HAP-1 (cell line): Measurements from ENCODE around the gene UBXN10.

Experiments
- DNase-seq, 2 experiments: peaks; one replicate each; pipeline ENCODE4 v3.0.0-alpha.2; 2016 to 2020; ENCODE audit warnings: low spot score in 2 of 2
- H3K27me3 ChIP-seq: fragments of 250-450 bp; sonication (Bioruptor Pico); 2 replicates; pipeline ENCODE4 v1.5.1; 2020; ENCODE audit warnings: low read depth, mild to moderate bottlenecking, moderate library complexity
- H3K36me3 ChIP-seq: fragments of 250-450 bp; sonication (Bioruptor Pico); replicated peaks from 2 replicates; pipeline ENCODE4 v1.5.1; 2020; ENCODE audit warnings: mild to moderate bottlenecking
- H3K4me1 ChIP-seq: fragments of 250-450 bp; sonication (Bioruptor Pico); 2 replicates; pipeline ENCODE4 v1.5.1; 2020; ENCODE audit warnings: mild to moderate bottlenecking
- H3K4me3 ChIP-seq: fragments of 250-450 bp; sonication (Bioruptor Pico); 2 replicates; pipeline ENCODE4 v1.5.1; 2020; ENCODE audit warnings: mild to moderate bottlenecking, moderate library complexity
- H3K9me3 ChIP-seq: fragments of 250-450 bp; sonication (Bioruptor Pico); 2 replicates; pipeline ENCODE4 v1.5.1; 2020; ENCODE audit warnings: mild to moderate bottlenecking, moderate library complexity
- in situ Hi-C: fragments of 300-500 bp; cut with MboI; formaldehyde crosslinking; loops from 3 replicates; pipeline ENCODE4 v1.14.3; 2020; ENCODE audit warnings: low sequenced_read_pairs, inconsistent platforms, mixed read lengths

Gene UBXN10

DNA sequence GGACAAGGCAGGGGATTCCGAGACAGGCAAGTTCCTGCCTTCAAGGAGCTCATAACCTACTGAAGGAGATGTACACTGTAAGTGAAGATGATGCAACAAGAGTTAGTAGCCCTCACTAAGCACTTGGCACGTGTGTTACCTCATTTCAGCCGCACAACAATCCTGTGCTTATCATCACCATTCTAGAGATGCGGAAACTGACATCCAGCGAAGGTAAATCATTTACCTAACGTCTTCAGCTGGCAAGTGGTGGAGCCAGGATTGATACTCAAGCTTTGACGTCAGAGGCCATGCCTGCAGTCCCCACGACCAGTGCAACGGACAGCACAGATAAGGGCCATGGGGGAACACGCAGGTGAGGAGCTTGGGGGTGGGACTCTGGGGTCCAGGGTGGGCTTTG, 2.9 kb upstream of the UBXN10 start:
- in situ Hi-C loops = no loop called here
- Histone ChIP-seq H3K4me3 (no peak overlapping the region), H3K27me3 (peaks cover 27% of the 10 kb centered on the region), H3K4me1 (no peaks in the 10 kb centered on the region), H3K36me3 (no peaks in the 10 kb centered on the region), H3K9me3 (no peaks in the 10 kb centered on the region)
- DNase-seq = no peak

DNA sequence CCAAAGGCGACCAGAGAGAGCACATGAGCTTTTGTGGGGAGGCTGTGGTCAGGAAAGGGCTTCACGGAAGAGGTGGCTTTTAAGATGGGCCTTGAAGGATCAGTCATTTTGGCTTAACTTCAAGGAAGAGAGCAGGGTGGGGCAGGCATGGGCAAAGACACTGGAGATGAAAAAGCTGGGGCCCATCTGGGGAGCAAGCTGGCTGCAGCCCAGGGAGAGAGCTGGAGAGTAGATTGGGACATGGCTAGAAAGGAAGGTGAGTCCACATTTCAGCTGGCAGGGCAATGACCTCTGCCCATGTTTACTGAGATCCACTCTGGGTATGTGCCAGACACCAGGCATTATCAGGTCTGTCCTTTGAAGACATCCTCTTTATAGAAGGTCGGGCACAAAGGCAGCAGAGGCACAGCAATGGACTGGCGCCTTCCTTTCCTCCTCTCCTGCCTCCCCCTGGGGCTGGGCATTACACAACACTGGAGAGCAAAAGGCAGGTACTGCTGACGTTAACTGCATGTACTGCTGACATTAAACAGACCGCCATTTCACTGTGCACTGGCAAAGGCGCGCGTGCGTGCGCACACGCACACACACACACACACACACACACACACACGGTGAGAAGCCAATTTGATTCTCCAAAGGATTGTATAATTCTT, 2.2 kb upstream of the UBXN10 start:
- Histone ChIP-seq H3K4me3 (no peak overlapping the region), H3K36me3 (no peaks in the 10 kb centered on the region), H3K4me1 (no peaks in the 10 kb centered on the region), H3K9me3 (no peaks in the 10 kb centered on the region), H3K27me3 (peaks cover 34% of the 10 kb centered on the region)
- in situ Hi-C loops = no loop called here
- no peak for DNase-seq

GRCh38 chr1:20184481-20184900, 1.4 kb upstream of the UBXN10 start:
- Histone ChIP-seq H3K4me1 (no peaks in the 10 kb centered on the region), H3K9me3 (no peaks in the 10 kb centered on the region), H3K27me3 (peaks cover 37% of the 10 kb centered on the region), H3K36me3 (no peaks in the 10 kb centered on the region), H3K4me3 (no peak overlapping the region)
- in situ Hi-C loops = no loop called here
- DNase-seq = no peak

GRCh38 chr1:20184997-20185833, 681 bp upstream of the UBXN10 start:
- DNase-seq = no peak
- no peak overlapping the region for H3K4me3 ChIP-seq
- peaks cover 43% of the 10 kb centered on the region for H3K27me3 ChIP-seq
- in situ Hi-C loops = no loop called here
- H3K4me1 ChIP-seq = no peaks in the 10 kb centered on the region
- H3K9me3 ChIP-seq = no peaks in the 10 kb centered on the region
- no peaks in the 10 kb centered on the region for H3K36me3 ChIP-seq

- Histone ChIP-seq H3K4me1 (no peaks in the 10 kb centered on the region), H3K4me3 (no peak overlapping the region), H3K9me3 (no peaks in the 10 kb centered on the region), H3K27me3 (peaks cover 50% of the 10 kb centered on the region), H3K36me3 (no peaks in the 10 kb centered on the region)
- in situ Hi-C loops = no loop called here
- no peak for DNase-seq
Observed at GRCh38 chr1:20187103-20187812, 1.4 kb downstream of the UBXN10 start.

GRCh38 chr1:20187813-20188454, 2.0 kb downstream of the UBXN10 start:
- no peaks in the 10 kb centered on the region for H3K9me3 ChIP-seq
- no peaks in the 10 kb centered on the region for H3K4me1 ChIP-seq
- H3K4me3 ChIP-seq = no peak overlapping the region
- no peak for DNase-seq
- H3K27me3 ChIP-seq = peaks cover 48% of the 10 kb centered on the region
- in situ Hi-C loops = no loop called here
- no peaks in the 10 kb centered on the region for H3K36me3 ChIP-seq

GRCh38 chr1:20188455-20188817, 2.5 kb downstream of the UBXN10 start:
- H3K4me3 ChIP-seq = no peak overlapping the region
- in situ Hi-C loops = no loop called here
- no peaks in the 10 kb centered on the region for H3K4me1 ChIP-seq

DNA sequence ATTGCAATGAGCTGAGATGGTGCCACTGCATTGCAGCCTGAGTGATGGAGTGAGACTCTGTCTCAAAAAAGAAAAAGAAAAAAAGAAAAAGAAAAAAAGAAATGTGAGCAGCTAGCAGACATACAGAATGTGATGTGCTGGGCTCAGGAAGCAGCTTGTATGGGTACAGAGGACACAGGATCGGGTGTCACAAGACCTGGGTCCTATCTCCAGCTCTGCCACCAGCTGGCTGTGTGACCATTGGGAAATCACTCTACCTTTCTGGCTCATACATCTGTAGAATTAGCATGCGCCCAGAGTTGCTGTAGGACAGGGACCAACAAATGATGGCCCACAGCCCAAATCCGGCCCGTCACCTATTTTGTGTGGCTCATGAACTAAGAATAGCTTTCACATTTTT, 3.8 kb downstream of the UBXN10 start:
- H3K4me1 ChIP-seq = no peaks in the 10 kb centered on the region
- no peak overlapping the region for H3K4me3 ChIP-seq
- no peaks in the 10 kb centered on the region for H3K36me3 ChIP-seq
- H3K27me3 ChIP-seq = peaks cover 51% of the 10 kb centered on the region
- in situ Hi-C loops = no loop called here
- no peak for DNase-seq
- H3K9me3 ChIP-seq = no peaks in the 10 kb centered on the region

More at GRCh38 chr1:20188455-20188817, 2.5 kb downstream of the UBXN10 start:
- Histone ChIP-seq H3K36me3 (no peaks in the 10 kb centered on the region), H3K9me3 (no peaks in the 10 kb centered on the region), H3K27me3 (peaks cover 48% of the 10 kb centered on the region)
- DNase-seq = no peak

- no peak for DNase-seq
- Histone ChIP-seq H3K4me1 (no peaks in the 10 kb centered on the region), H3K9me3 (no peaks in the 10 kb centered on the region), H3K27me3 (peaks cover 44% of the 10 kb centered on the region), H3K36me3 (no peaks in the 10 kb centered on the region), H3K4me3 (no peak overlapping the region)
- in situ Hi-C loops = no loop called here
Observed at GRCh38 chr1:20190256-20191160, 4.6 kb downstream of the UBXN10 start.

DNA sequence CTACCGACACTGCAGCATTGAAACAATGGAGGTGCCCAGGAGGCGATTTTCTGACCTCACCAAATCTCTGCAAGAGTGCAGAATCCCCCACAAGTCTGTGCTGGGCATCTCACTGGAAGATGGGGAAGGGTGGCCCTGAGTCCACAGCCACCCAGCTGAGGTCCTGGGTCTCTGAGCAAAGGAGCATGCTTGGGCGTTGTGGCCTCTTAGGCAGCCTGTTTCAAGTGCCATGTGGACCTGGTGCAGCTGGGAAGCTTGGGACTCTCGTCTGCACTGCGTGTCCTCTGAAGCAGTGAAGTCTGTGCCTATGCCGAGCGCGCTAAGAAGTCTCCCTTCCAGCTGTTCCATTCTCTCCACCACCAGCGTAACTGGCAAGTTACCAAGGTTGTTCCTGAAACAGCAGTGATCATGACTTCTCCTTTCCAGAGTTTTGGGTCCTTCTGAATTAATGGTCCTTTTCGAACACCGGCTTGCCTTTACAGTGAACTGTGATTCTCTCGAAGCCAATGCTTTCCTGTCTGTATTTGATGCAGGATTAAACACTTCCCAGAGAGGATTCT, 5.5 kb downstream of the UBXN10 start:
- Histone ChIP-seq H3K4me1 (no peaks in the 10 kb centered on the region), H3K36me3 (no peaks in the 10 kb centered on the region), H3K27me3 (peaks cover 39% of the 10 kb centered on the region), H3K9me3 (no peaks in the 10 kb centered on the region), H3K4me3 (no peak overlapping the region)
- DNase-seq = no peak
- in situ Hi-C loops = no loop called here

- in situ Hi-C loops = no loop called here
- no peak for DNase-seq
- H3K9me3 ChIP-seq = no peaks in the 10 kb centered on the region
- no peaks in the 10 kb centered on the region for H3K36me3 ChIP-seq
- no peak overlapping the region for H3K4me3 ChIP-seq
- peaks cover 33% of the 10 kb centered on the region for H3K27me3 ChIP-seq
- H3K4me1 ChIP-seq = no peaks in the 10 kb centered on the region
Observed at GRCh38 chr1:20192364-20192763, 6.5 kb downstream of the UBXN10 start.

GRCh38 chr1:20192871-20193411, 7.0 kb downstream of the UBXN10 start:
- in situ Hi-C loops = no loop called here
- H3K4me3 ChIP-seq = no peak overlapping the region
- no peak for DNase-seq
- no peaks in the 10 kb centered on the region for H3K36me3 ChIP-seq
- peaks cover 28% of the 10 kb centered on the region for H3K27me3 ChIP-seq
- no peaks in the 10 kb centered on the region for H3K4me1 ChIP-seq
- no peaks in the 10 kb centered on the region for H3K9me3 ChIP-seq
